DOHH2 (cell line): ENCODE data around the gene TNFAIP8L3.

Experiments used
- CTCF ChIP-seq: fragments of 200-600 bp; sonication (generic); IDR thresholded peaks from one replicate; pipeline ENCODE4 v1.5.1; 2014; ENCODE audit warnings: antibody characterized with exemption, mild to moderate bottlenecking, low read depth, low read length; ENCODE audit not compliant: poor library complexity, severe bottlenecking
- EZH2phosphoT487 ChIP-seq: fragments of 200-600 bp; sonication (generic); IDR thresholded peaks from 2 replicates; pipeline ENCODE4 v1.6.1; 2017; ENCODE audit warnings: borderline replicate concordance, mild to moderate bottlenecking, antibody characterized with exemption, low read length, moderate library complexity, mixed read lengths

DNA sequence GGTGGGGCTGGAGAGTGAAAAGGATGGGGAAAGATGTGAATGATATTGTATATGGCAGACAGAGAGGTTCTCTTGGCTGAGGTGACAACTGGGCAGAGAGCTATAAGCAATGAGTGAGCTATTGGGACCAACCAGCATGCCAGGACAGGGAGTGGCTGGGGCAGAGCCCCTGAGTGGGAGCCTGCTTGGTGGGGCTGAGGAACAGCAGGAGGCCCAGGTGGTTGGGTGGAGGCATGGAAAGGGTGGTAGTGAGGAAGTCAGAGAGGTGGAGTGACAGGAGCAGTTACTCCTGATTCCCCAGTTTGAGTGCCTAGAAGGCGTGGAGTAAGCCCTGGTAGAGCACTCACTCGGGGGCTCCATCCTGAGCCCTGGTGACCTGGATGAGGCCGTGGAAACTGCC lies 15.5 kb upstream of the TNFAIP8L3 start:
- no peak for TF ChIP-seq CTCF
- no peak for TF ChIP-seq EZH2phosphoT487
